HG02884 (cell line): ENCODE data around the gene NRIP2.

Source experiments
- ATAC-seq: cut with Tn5 transposase; IDR thresholded peaks from one replicate; pipeline ENCODE4 v1.9.1; 2021; ENCODE audit warnings: mild to moderate bottlenecking, moderate library complexity; ENCODE audit not compliant: unreplicated experiment

NRIP2 gene

GRCh38 chr12:2851931-2852330 lies 17.1 kb upstream of the NRIP2 start:
- ATAC-seq, result no peak

GRCh38 chr12:2845280-2845679 lies 10.4 kb upstream of the NRIP2 start:
- ATAC-seq, result no peak

GRCh38 chr12:2844786-2845185 lies 10.0 kb upstream of the NRIP2 start:
- no peak for ATAC-seq

- ATAC-seq, result no peak
These were observed 8.1 kb upstream of the NRIP2 start for GRCh38 chr12:2842948-2843347.

- no peak for ATAC-seq
These were observed 6.3 kb upstream of the NRIP2 start for GRCh38 chr12:2841056-2841650.

GRCh38 chr12:2836574-2836973 lies 1.7 kb upstream of the NRIP2 start:
- ATAC-seq, result no peak

GRCh38 chr12:2835691-2836403 lies 1.0 kb upstream of the NRIP2 start:
- no peak for ATAC-seq

- no peak for ATAC-seq
These were observed 1.0 kb downstream of the NRIP2 start for GRCh38 chr12:2833810-2834209.

- no peak for ATAC-seq
These were observed 1.5 kb downstream of the NRIP2 start for GRCh38 chr12:2833327-2833726.

- ATAC-seq, result no peak
These were observed 2.2 kb downstream of the NRIP2 start for GRCh38 chr12:2832550-2833127.

- ATAC-seq, result no peak
These were observed 5.6 kb downstream of the NRIP2 start for GRCh38 chr12:2829275-2829674.

- no peak for ATAC-seq
These were observed 7.9 kb downstream of the NRIP2 start for GRCh38 chr12:2826721-2827515.

- no peak for ATAC-seq
These were observed 8.8 kb downstream of the NRIP2 start for GRCh38 chr12:2826036-2826435.

GRCh38 chr12:2825132-2825531 lies 9.7 kb downstream of the NRIP2 start:
- no peak for ATAC-seq

- ATAC-seq, result no peak
These were observed 10.3 kb downstream of the NRIP2 start for GRCh38 chr12:2824541-2824940.

- no peak for ATAC-seq
These were observed 11.4 kb downstream of the NRIP2 start for GRCh38 chr12:2823483-2823882.

GRCh38 chr12:2820432-2820831 lies 14.4 kb downstream of the NRIP2 start:
- ATAC-seq, result no peak

- no peak for ATAC-seq
These were observed 15.0 kb downstream of the NRIP2 start for GRCh38 chr12:2819810-2820209.

- no peak for ATAC-seq
These were observed 21.3 kb downstream of the NRIP2 start for GRCh38 chr12:2813214-2814185.
